ENCODE results near the gene IFT27.
A peak's percentile ranks its signal among the peaks of the same experiment; 100 is the strongest.

Gene IFT27

DNA sequence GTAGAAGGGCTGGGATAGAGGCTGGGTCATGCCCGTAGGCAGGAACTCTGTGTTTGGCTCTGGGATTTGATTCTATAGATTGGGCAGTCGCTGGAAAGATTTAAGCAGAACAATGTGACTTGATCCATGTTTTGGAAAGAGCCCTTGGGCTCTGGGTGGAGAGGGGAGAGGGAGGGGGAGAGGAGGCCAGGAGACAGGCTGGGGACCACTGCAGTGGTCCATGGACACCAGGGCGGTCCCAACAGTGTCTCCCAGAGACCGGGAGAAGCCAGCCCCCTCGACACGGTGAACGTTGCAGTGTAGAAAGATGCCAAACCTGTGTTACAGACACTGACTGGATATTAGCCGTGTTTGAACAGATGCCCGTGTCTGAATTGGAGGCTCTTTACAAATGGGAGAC, 21.5 kb upstream of the IFT27 start:
- no peak for DNase-seq (ENCODE audit: low read depth in 2 of 2)

DNA sequence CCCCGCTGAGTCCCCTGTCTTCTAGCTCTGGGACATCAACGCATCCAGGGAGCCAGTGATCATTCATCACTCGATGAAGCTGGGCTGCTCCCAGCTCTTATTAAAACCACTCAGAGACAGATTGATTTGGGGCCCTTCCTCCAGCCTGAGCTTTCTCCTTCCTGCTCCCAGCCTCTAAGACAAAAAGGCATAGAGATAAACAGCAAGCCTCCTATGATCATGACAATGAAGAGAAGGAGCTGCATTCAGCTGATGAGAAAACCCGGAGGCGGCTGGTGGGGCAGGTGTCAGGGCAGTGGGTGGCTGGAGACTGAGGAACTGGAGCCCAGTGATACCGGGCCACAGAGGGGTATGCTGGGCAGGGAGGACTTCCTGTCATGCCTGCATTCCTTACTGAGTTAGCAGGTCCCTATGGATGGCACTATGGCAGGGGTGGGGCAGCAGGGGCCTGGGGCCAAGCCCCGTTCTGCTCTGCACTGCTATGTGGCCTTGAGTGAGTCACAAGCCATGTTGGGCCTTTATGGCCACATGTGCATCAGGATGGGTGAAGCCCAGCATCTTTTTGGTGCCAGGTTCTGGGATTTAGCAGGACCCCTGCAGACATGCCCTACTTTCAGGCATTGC, 20.7 kb upstream of the IFT27 start:
- no peak for DNase-seq (ENCODE audit: low read depth in 2 of 2)

DNA sequence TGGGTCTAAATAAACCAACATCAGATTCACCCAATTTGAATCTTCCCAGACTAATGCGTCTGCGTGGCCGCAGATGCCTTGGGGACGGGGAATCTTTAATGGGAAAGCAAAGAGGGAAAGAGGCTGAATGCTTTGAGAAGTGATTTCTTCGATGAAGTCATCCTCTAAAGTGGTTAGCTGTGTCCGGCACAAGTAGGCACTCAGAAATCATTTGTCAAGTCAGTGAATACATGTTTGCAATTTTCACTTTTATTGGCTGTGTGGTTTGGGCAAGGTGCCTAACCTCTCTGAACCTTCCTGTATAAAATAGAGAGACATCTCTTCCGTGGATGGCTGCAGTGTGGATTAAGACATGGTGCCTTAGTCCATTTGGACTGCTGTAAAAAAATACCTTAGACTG, 19.7 kb upstream of the IFT27 start:
- DNase-seq (ENCODE audit: low read depth in 2 of 2), result no peak

DNA sequence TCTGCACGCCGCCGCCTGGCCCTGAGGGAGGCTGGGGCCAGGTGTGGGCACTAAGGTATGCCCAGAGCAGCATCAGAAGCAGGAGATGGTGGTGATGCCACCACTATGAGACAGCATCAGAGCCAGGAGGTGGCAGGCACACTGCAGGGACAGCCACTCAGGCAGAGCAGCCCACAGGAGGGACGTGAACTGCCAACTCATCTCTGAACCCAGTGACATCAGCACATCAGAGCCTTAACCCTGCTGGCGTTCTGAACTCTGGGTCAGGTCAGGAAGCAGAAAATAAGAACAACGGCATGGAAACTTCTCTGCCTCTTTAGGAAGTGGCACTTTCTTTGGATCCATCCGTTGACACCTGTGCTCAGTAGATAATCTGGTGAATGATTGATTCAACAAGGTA, 14.7 kb upstream of the IFT27 start:
- no peak for DNase-seq (ENCODE audit: low read depth in 2 of 2)

DNA sequence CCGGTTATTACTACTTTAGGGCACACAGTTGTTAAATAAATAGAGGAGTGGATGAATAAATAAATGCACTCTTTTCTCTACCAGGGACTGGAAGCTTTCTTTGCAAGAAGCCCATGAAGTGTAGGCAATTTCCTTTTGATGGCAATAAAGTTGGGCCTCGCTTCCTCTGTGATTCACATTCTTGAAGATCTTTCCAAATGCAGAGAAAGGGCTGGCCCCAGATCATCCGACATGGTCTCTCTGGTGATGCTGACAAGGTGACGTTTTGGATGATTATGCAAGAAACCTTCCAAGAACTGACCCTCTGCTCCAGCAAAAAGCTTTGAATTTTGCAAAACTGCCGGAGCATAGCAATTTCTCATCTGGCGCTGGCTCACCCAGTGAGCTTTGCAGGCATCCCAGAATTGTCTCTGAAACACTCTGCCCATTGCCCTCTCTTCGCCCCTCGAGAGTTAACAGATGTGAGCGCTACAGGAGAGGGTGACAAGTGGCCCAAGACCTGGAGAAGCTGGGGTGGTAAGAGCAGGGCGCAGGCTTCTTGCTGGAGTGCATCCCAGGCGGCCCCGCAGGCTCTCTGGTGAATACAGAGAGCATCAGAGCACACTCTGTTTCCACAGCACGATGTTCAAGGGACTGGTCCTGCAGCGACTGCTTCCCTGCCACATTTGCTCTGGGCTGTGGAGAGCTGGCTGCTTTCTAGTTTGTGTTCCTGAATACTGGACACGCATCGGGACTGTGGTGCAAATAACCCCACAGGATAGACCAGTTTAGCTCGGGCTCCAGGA, 11.5 kb upstream of the IFT27 start:
- no peak for DNase-seq (ENCODE audit: low read depth in 2 of 2)

DNA sequence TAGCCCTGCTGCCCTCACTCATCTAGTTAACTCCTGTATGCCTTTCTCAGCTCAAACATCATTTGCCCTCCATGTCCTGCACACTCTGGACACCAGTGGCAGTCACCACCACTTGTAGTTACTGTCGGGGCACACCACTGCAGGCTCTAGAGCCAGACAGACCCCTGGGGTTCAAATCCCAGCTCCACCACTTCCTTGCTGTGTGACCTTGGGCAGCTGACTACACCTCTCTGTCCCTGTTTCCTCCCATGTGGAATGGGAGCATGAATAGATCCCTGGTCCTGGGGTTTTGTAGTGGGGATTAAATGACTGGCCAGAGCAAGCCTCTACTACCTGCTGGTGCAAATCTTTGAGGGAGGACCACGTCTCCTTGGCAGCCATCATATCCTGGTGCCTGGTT, 7.8 kb upstream of the IFT27 start:
- DNase-seq (ENCODE audit: low read depth in 2 of 2), result no peak

DNA sequence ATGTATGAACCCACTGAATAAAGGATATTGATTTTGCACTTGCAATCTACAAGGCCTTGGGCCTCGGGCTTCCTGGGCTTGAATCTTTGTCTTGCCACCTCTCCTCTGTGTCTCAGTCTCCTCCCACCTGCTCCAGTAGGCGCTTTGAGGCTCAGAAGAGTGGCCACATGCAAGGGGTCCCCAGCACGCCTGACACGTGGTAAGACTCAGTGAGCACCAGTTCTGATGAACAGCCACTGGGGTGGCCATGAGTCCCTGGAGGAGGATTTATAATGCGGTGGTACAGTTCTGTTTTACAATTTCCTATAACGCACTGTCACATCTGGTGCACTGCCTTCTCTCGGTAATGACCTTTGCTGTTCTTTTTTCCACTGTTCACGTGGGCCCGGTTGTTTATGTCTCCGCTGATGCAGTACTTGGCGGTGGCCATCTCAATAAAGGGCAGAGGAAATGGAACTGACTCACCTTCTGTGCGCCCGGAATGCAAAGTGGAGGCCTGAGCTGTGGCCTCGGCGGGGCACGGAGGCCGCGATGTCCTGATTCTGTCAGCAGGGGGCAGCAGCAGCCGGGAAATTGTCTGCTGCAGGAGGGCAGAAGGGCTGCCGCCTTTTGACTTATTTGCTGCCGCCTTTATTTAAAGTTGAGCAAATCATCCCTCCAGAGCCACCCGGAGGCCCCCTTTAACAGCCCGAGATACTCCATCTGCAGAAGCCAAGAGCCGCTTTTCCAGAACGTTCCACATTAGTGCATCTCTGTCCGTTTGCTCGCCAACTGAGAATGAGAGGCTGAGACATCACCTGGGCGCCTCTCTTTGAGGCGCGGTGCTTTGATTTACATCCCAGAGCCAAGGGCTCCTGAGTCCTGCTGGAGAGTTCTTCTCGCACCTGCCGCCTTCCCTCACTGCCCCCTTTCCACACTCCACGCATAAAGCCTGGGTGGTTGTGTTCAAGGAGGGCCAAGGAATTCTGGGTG, 6.0 kb upstream of the IFT27 start:
- DNase-seq (ENCODE audit: low read depth in 2 of 2), result peak; percentile 78 to 90

DNA sequence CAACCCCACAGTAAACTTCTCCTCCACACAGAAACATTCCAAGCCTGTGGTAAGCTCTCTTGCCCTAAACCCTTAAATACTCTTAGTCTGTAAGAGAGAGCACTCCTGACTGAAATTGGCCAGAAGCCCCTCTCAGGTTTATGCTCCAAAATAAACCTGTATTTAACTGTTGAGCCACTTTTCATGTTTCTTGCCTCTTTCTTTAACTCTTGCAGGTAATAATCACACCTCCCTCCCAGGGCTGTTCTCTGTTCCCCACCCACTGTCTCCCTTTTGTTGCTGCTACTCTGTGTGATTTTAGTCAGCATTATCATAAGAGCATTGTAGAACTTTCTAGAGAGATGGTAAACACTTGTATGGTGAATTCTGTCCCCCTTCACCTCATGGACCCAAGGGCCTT, 2.1 kb upstream of the IFT27 start:
- DNase-seq (ENCODE audit: low read depth in 2 of 2), result no peak

DNA sequence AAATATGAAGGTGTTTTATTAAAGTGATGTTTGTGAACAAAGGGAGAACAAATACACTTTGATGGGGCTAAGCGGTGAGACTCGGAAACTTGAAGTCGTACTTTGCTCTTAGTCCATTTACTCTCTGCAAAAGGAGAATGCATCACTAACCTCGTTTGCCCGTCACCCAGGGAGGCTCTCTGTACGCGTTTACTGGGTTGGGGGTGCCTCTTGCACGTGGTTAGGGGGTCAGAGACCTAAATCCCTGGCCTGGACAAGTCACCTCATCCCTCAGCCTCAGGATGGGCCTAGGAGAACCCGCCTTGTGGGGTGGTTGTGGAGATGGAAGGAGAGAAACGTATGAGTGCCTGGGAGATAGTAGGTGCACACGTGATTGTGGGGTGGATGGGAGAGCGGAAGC, 803 bp upstream of the IFT27 start:
- no peak for DNase-seq (ENCODE audit: low read depth in 2 of 2)

DNA sequence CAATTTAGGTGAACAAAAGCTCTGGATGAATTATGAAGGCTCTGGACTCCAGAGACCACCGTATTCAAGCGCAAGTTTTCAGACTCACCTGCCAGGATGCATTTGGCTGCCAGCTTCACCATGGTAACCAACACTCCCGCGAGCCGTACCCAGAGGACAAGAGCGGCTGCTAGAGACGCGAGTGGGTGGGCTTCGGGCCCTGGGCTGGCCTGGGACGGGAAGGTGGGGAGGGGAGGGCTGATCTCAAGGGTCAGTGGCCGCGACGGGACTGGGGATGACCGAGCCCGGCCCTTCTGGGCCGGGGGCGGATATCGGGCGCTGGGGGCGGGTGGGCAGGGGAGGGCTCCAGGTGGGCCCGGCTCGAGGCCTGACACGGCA, 344 bp downstream of the IFT27 start:
- peak; percentile 16 to 19 for DNase-seq (ENCODE audit: low read depth in 2 of 2)

DNA sequence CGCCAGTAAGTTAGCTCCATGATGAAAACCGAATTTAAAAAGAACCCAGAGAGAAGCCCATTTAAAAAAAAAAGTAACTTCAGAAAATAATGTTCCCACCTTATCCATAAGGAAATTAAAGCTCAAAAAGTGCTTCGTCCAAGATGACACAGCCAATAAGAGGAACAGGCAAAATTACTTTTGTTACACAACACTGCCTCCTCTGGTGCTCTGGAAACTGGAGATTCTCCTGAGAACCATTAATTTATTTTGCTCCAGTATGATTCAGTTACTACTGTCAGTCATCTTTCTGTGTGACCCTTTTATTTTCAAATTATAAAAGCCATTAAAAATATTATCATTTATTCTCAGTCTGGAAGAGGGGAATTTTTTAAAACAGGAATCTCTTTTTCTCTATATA, 2.0 kb downstream of the IFT27 start:
- no peak for DNase-seq (ENCODE audit: low read depth in 2 of 2)

DNA sequence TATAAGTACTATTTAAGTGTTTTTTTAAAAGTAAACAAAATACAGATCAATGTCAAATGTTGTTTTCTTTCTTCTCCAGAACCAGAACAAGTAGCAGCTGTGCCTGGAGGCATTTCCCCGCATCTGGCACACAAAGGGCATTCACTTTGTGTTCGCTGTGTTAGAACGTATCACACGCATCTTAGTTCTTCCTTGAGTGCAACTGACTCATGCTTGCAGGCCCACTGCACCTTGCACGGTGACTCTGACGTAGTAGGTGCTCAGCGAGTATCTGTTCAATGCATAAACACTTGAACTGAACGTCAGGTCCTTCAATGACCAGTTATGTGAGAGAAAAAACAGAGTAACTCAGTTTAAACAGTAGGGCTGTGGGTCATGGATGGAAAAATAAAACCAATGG, 3.5 kb downstream of the IFT27 start:
- no peak for DNase-seq (ENCODE audit: low read depth in 2 of 2)

DNA sequence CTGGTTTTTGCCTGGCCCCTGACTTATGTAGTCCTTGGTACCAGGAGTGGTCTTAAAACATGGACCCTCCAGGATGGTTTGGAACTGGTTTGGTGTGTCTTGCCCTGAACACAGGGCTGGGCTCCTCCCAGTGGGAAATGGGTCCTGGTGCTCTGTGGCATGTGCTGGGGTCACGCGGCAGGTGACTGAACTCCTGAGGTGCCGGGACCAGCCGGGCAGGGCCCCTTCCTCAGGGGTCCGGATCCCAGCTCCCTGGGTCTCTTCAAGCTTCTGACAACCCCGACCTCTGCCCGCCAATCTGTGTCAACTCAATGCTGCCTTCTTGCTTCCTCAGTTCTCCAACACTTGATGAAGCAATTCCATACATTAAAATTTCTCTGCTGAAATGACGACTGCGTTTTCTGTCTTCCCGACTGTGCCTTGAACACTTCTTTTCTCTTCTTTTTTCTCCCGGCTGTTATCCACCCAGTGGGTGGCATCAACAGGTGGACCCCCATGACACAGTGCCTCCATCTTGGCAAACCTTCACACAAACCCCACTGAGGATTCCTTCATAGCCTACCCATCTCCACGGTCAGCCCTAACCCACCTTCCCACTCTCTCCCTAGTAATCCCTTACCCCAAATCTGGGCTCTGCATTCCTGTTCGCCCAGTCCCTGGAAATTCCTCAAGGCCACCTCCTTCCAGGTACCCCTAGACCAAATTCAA, 4.4 kb downstream of the IFT27 start:
- DNase-seq (ENCODE audit: low read depth in 2 of 2), result no peak

DNA sequence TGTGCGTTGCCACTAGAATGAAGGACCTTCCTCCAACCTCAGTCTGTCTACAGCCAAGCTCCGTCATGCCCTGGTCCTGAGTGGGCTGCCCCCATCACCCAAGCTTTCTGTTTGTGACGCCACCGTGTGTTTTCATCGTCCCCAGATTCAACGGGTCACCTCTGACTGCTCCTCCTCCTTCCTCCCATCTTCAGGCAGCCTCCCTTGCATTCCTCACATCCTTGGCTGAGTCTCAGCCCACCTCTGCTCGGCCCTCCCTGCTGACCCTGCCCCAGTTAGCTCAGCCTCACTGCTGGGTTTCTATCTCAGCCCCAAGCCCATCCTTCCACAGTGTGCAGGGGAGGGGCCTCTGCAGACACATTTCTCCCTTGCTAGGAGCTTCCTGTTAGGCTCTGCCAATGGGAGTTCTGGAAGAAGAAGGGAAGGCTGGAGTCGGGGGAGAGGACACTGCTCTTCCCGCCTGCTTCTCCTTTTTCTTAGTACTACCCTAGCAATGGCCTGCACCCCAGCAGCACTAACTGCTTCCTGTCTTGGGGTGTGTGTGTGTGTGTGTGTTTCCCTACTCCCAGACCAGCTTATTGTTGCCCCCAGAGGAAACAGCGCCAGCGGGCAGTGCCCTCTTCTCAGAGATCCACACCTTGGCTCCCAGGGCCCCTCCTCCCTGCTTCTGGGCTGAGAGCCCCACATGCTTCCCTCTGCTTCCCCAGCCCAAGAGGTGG, 5.2 kb downstream of the IFT27 start:
- no peak for DNase-seq (ENCODE audit: low read depth in 2 of 2)

DNA sequence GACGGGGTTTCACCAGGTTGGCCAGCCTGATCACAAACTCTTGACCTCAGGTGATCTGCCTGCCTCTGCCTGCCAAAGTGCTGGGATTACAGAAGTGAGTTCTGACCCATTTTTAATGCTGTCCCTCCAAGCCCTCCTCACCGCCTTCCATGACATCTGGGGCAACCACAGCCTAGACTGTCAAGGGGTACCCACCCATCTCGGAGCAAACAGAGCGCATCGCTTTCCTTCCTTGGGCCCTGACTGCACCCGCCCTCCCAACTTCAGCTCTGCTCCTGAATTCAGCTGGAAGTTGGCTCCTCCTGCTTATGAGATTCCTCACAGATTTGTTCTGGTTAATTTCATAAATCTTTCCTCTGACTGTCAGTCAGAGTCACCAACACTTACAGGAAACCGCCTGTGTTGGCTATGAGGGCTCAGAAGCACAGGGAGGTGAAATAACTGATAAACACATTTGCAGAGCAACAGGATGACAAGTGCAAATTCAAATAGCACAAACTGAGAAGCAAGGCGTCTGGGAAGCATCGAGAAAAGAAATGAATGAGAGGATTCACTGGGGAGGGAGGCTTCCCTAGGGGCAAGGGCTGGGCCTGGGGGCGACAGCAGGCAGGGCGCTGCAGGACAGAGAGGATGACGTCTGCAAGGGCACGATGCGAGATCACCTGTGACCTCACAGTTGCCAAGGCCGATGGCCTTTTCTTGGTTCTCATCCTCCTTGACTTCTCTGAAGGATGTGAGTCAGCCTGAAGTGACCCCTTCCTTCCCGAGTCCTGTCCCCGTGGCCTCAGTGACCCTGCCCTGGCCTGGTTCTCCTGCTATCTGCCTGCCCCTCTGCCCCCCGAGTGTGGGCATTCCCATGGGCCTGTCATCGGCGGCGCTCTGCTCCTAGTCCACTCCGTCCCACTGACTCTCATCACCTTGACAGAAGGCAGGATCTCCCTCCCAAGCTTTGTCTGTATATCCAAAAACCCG, 6.1 kb downstream of the IFT27 start:
- DNase-seq (ENCODE audit: low read depth in 2 of 2), result no peak

DNA sequence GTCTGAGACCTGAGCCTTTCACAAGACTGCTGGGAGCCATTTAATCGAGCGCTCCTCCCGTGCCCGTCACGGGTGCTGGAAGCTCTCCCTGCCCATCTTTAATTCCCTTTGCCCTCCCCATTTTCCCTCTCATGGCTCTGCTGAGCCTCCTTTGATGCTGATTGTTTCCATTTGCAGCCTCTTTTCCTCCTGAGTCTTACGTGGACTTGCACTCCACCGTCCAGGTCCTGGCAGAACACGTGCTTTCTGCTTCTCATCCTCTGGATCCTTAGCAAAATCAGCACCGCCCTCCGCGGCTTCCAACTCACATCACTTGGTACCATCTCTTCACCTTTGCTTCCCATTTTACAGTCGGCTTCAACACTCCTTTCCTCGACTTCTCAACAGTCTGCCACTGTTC, 7.3 kb downstream of the IFT27 start:
- DNase-seq (ENCODE audit: low read depth in 2 of 2), result no peak

DNA sequence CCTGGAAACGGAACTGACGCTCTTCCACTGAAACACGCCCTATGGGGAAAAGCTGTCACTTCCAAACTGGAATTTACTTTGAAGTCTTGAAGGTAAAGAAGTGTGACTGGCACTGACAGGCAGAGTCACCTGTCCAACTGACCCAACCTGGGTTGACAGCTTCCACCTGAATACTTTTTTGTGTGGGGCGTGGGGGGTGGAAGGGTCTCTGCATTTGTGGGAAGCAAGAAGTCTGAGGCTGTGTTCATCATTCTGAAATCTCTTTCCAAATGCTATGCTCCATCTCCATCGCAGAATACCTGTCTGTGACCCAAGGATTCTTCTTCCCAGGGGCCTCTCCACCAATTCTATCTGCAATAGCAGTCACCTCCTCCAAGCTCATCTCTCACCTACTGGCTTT, 7.8 kb downstream of the IFT27 start:
- no peak for DNase-seq (ENCODE audit: low read depth in 2 of 2)

DNA sequence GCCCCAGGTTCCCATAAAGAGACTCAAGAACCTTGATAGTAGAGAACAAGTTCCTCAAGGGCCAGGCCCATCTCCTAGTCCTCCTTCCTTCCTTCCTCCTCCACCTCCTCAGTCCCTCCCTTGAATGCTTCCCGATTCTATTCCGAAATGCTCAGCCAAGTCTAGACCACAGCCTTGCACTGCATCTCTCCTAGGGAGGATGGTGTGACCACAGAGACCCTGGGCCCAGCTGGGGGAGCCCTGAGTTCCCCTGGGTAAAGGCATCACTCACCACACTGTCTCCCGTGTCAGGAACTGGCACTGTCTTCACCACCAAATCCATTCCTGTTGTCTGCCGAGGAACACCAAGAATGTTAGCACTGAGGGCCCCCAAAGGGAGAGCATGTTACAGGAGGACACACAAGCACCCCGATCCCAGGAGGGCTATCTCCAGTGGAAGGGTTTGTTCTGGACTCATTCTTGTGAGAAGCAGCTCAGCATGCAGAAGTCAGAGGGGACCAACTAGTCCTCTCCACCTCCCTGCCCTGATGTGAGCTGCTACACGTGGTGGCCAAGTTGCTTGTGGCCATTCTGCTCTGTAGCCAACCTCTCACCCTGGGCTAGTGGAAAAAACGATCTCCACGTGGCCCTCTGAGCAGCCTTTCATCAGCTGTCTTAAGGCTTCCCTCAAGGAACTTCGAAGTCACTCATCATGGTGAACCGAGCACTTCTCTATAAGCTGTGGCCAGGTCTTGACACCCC, 8.7 kb downstream of the IFT27 start:
- no peak for DNase-seq (ENCODE audit: low read depth in 2 of 2)

DNA sequence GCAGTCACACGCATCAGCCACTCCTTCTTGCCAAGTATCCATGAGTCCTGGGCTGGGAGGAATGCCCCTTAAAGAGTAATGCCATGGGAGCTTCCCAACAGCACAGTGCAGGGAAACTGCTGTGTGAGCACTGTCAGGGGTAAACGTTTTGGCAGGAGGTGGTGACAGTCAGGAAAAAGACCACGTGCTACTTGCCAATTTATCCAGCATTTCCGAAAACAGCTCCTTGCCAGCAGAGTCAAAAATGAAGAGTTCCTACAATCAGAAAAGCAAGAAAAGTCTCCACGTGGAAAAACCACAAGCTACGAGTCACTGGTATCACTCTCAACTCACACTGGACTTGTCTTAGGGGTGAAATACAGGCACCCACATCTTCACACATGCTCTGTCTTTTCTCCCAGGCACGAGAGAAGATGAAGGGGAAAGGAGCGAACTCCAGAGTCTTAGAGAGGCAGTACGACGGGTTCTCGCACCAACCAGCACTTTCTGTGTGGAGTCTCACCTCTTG, 9.9 kb downstream of the IFT27 start:
- DNase-seq (ENCODE audit: low read depth in 2 of 2), result no peak

All from stimulated activated CD4-positive, alpha-beta T cell treated with anti-CD3 and anti-CD28 coated beads, Interleukin-1b, Interleukin-23, amount 100 ng/mL, for 4 hours (primary cell).